GM23338 (cell line): ENCODE results near the gene ARAP1. TPM values are rescaled to one million over a fixed set of nuclear protein-coding genes. Genes with fewer than 3 reads are reported as not detected.

ENCODE experiments used
- EZH2phosphoT487 ChIP-seq: fragments of 200-600 bp; sonication (generic); IDR thresholded peaks from one replicate; pipeline ENCODE4 v1.8.1; 2018; ENCODE audit warnings: antibody characterized with exemption; ENCODE audit not compliant: unreplicated experiment
- ZNF462 ChIP-seq: fragments of 250-450 bp; sonication (Bioruptor Pico); IDR thresholded peaks from 2 replicates; pipeline ENCODE4 v1.5.0; 2020; ENCODE audit warnings: mild to moderate bottlenecking, moderate library complexity
- polyA plus RNA-seq: library from polyadenylated mRNA; unstranded; fragments of >200 nt; fragmentation: Nextera tagmentation; extraction: Ambion mirVana; gene quantifications from 2 replicates; pipeline ENCODE4 v1.2.1, GENCODE V29; 2016
- total RNA-seq: library from RNA; depleted of rRNA; stranded (reverse); fragments of >200 nt; shearing (Covaris generic); gene quantifications from 2 replicates; pipeline ENCODE4 v1.2.3, GENCODE V29; 2014
- TF ChIP-seq, protein P1 (sequence below): IDR thresholded peaks from one replicate; pipeline ENCODE4 v1.6.1; 2018; ENCODE audit warnings: antibody characterized with exemption; ENCODE audit not compliant: unreplicated experiment

ARAP1 gene
- total and polyA plus RNA-seq, 2 experiments from 2014 or later: 24.5 to 116 TPM

- no peak for TF ChIP-seq ZNF462 (CRISPR knock-in tag)
- TF ChIP-seq EZH2phosphoT487: no peak
- TF ChIP-seq, protein P1, sequence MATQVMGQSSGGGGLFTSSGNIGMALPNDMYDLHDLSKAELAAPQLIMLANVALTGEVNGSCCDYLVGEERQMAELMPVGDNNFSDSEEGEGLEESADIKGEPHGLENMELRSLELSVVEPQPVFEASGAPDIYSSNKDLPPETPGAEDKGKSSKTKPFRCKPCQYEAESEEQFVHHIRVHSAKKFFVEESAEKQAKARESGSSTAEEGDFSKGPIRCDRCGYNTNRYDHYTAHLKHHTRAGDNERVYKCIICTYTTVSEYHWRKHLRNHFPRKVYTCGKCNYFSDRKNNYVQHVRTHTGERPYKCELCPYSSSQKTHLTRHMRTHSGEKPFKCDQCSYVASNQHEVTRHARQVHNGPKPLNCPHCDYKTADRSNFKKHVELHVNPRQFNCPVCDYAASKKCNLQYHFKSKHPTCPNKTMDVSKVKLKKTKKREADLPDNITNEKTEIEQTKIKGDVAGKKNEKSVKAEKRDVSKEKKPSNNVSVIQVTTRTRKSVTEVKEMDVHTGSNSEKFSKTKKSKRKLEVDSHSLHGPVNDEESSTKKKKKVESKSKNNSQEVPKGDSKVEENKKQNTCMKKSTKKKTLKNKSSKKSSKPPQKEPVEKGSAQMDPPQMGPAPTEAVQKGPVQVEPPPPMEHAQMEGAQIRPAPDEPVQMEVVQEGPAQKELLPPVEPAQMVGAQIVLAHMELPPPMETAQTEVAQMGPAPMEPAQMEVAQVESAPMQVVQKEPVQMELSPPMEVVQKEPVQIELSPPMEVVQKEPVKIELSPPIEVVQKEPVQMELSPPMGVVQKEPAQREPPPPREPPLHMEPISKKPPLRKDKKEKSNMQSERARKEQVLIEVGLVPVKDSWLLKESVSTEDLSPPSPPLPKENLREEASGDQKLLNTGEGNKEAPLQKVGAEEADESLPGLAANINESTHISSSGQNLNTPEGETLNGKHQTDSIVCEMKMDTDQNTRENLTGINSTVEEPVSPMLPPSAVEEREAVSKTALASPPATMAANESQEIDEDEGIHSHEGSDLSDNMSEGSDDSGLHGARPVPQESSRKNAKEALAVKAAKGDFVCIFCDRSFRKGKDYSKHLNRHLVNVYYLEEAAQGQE: no peak
Measured at GRCh38 chr11:72753341-72754148, 1.3 kb upstream of the ARAP1 start (continued).
